ENCODE results near the gene GP1BA.

- TF ChIP-seq CTCF (IDR thresholded peaks at IDR 0.05) (no peak), POLR2A (IDR thresholded peaks at IDR 0.05) (no peak)
These were observed 42.1 kb downstream of the GP1BA start for GRCh38 chr17:4974115-4974670.
